HCT116 (cell line): ENCODE measurements around the gene TRIOBP. TPM values are rescaled to one million over a fixed set of nuclear protein-coding genes. Genes with fewer than 3 reads are reported as not detected.

Experiments used
- ATAC-seq: fragments of 200-7000 bp; cut with Tn5 transposase; 2 replicates; pipeline ENCODE4 v1.9.1; 2020; ENCODE audit warnings: mild to moderate bottlenecking, moderate library complexity
- BruUV-seq: library from RNA; stranded (reverse); fragments of 400-500 nt; replicated peaks from 2 replicates; lab custom pipeline; 2021; lab: Mats Ljungman, UMichigan
- CTCF ChIA-PET: fragments of 300-600 bp; sonication (Branson Sonifier 250); formaldehyde crosslinking; loops from one replicate; lab custom pipeline; 2021; ENCODE audit warnings: antibody characterized with exemption; lab: Charles Lee
- POLR2A ChIA-PET: fragments of 300-600, 350-600 bp; sonication (Branson Sonifier 250); formaldehyde crosslinking; loops from one replicate; lab custom pipeline; 2021; ENCODE audit warnings: antibody characterized with exemption; lab: Charles Lee
- RAD21 ChIA-PET, 2 experiments: fragments of 300-600 bp; sonication (Branson Sonifier 250); formaldehyde crosslinking; loops; one replicate each; lab custom pipeline; 2023; ENCODE audit warnings: low total read pairs in 2 of 2; ENCODE audit not compliant: uncharacterized antibody in 2 of 2, unreplicated experiment in 2 of 2, low non-redundant PET in 1 of 2; lab: Charles Lee
- DNase-seq: peaks from one replicate; pipeline ENCODE4 v3.0.0-alpha.2; 2010; ENCODE audit warnings: low read depth, low spot score
- H2AFZ ChIP-seq: fragments of 200-600 bp; shearing (Covaris generic), sonication (generic); 2 replicates; pipeline ENCODE4 v1.6.1; 2017; ENCODE audit warnings: low read depth, mixed run types, mixed read lengths, antibody characterized with exemption, low read length; ENCODE audit not compliant: poor library complexity, severe bottlenecking
- H3K27ac ChIP-seq: 2 replicates; pipeline ENCODE4 v1.5.1; 2012; ENCODE audit warnings: low read depth, low read length
- H3K27me3 ChIP-seq: fragments of 200-600 bp; sonication (generic); 2 replicates; pipeline ENCODE4 v1.6.1; 2016; ENCODE audit warnings: mixed run types, low read length, mixed read lengths; ENCODE audit not compliant: insufficient read depth
- H3K36me3 ChIP-seq, 2 experiments: fragments of 200-500 bp in 1 of 2; fragments of 200-600 bp in 1 of 2; sonication (Bioruptor generic) in 1 of 2; sonication (generic) in 1 of 2; 2 replicates each; pipeline versions ENCODE4 v1.5.1 to v1.6.1; 2014 to 2016; ENCODE audit warnings: low read length in 2 of 2, inconsistent platforms in 1 of 2, mixed read lengths in 1 of 2, mixed run types in 1 of 2; ENCODE audit not compliant: insufficient read depth in 2 of 2, control insufficient read depth in 1 of 2
- H3K4me1 ChIP-seq, 2 experiments: fragments of 200-600 bp in 1 of 2; sonication (generic) in 1 of 2; 2 replicates each; pipeline versions ENCODE4 v1.5.1 to v1.6.1; 2012 to 2017; ENCODE audit warnings: low read length in 2 of 2, inconsistent platforms in 1 of 2, mild to moderate bottlenecking in 1 of 2, mixed read lengths in 1 of 2, mixed run types in 1 of 2, moderate library complexity in 1 of 2; ENCODE audit not compliant: insufficient read depth in 2 of 2, control insufficient read depth in 1 of 2
- H3K4me2 ChIP-seq: fragments of 200-600 bp; sonication (generic); 2 replicates; pipeline ENCODE4 v1.6.1; 2017; ENCODE audit warnings: mixed run types, low read length, mixed read lengths
- H3K4me3 ChIP-seq, 2 experiments: fragments of 200-600 bp in 1 of 2; sonication (generic) in 1 of 2; replicated peaks in 1 of 2; 2 replicates each; pipeline ENCODE4 v1.5.1; 2011 to 2016; ENCODE audit warnings: low read length in 2 of 2, control low read depth in 1 of 2, low read depth in 1 of 2, mild to moderate bottlenecking in 1 of 2, mixed read lengths in 1 of 2, mixed run types in 1 of 2
- H3K79me2 ChIP-seq: fragments of 200-600 bp; sonication (generic); 2 replicates; pipeline ENCODE4 v1.6.1; 2017; ENCODE audit warnings: mild to moderate bottlenecking, mixed run types, low read length, moderate library complexity, mixed read lengths; ENCODE audit not compliant: insufficient read depth
- H3K9ac ChIP-seq: fragments of 200-600 bp; sonication (generic); 2 replicates; pipeline ENCODE4 v1.6.1; 2016; ENCODE audit warnings: low read length, mixed read lengths
- H3K9me2 ChIP-seq: fragments of 200-600 bp; sonication (generic), shearing (Covaris generic); 2 replicates; pipeline ENCODE4 v1.6.1; 2017; ENCODE audit warnings: mixed run types, mild to moderate bottlenecking, moderate library complexity; ENCODE audit not compliant: insufficient read depth
- H3K9me3 ChIP-seq, 2 experiments: fragments of 200-500 bp in 1 of 2; fragments of 200-600 bp in 1 of 2; sonication (Bioruptor generic) in 1 of 2; sonication (generic) in 1 of 2; 2 replicates each; pipeline ENCODE4 v1.6.1; 2014 to 2017; ENCODE audit warnings: low read length in 2 of 2, mixed read lengths in 2 of 2, inconsistent platforms in 1 of 2, low read depth in 1 of 2, mild to moderate bottlenecking in 1 of 2, mixed run types in 1 of 2, moderate library complexity in 1 of 2; ENCODE audit not compliant: control insufficient read depth in 1 of 2, insufficient read depth in 1 of 2
- H4K20me1 ChIP-seq: fragments of 200-600 bp; sonication (generic), shearing (Covaris generic); 2 replicates; pipeline ENCODE4 v1.6.1; 2017; ENCODE audit warnings: mixed run types, mild to moderate bottlenecking, moderate library complexity; ENCODE audit not compliant: insufficient read depth
- CEBPB ChIP-seq: IDR thresholded peaks from 2 replicates; pipeline ENCODE4 v1.6.1; 2012; ENCODE audit warnings: low read depth
- EGR1 ChIP-seq: IDR thresholded peaks from 2 replicates; pipeline ENCODE4 v1.6.1; 2012; ENCODE audit warnings: low read depth
- ELF1 ChIP-seq: IDR thresholded peaks from 2 replicates; pipeline ENCODE4 v1.6.1; 2012; ENCODE audit warnings: low read depth, borderline replicate concordance
- JUND ChIP-seq: IDR thresholded peaks from 2 replicates; pipeline ENCODE4 v1.6.1; 2012
- MAX ChIP-seq: IDR thresholded peaks from 2 replicates; pipeline ENCODE4 v1.6.1; 2012
- POLR2A ChIP-seq: IDR thresholded peaks from 2 replicates; pipeline ENCODE4 v1.7.0; 2011; ENCODE audit warnings: borderline replicate concordance; ENCODE audit not compliant: insufficient read depth, insufficient read length; ENCODE audit errors: extremely low read depth
- POLR2AphosphoS5 ChIP-seq: IDR thresholded peaks from 2 replicates; pipeline ENCODE4 v1.6.1; 2011; ENCODE audit warnings: mild to moderate bottlenecking, low read depth, low read length, moderate library complexity
- REST ChIP-seq: IDR thresholded peaks from 2 replicates; pipeline ENCODE4 v1.6.1; 2012; ENCODE audit warnings: low read depth
- SIN3A ChIP-seq: IDR thresholded peaks from 2 replicates; pipeline ENCODE4 v1.6.1; 2012; ENCODE audit warnings: low read depth
- SP1 ChIP-seq: IDR thresholded peaks from 2 replicates; pipeline ENCODE4 v1.6.1; 2012; ENCODE audit warnings: low read depth
- SRF ChIP-seq: IDR thresholded peaks from 2 replicates; pipeline ENCODE4 v1.6.1; 2012; ENCODE audit warnings: low read depth
- YY1 ChIP-seq: IDR thresholded peaks from 2 replicates; pipeline ENCODE4 v1.6.1; 2011; ENCODE audit warnings: low read length, low read depth, moderate library complexity, mild to moderate bottlenecking; ENCODE audit not compliant: insufficient replicate concordance; ENCODE audit errors: extremely low read depth
- ZBTB33 ChIP-seq: IDR thresholded peaks from 2 replicates; pipeline ENCODE4 v1.6.1; 2011; ENCODE audit warnings: mild to moderate bottlenecking, low read length, moderate library complexity; ENCODE audit not compliant: insufficient replicate concordance; ENCODE audit errors: extremely low read depth
- ZNF274 ChIP-seq: fragments of 200-500 bp; sonication (Bioruptor generic); IDR thresholded peaks from 2 replicates; pipeline ENCODE4 v1.6.1; 2014; ENCODE audit warnings: mild to moderate bottlenecking, low read depth, low read length, inconsistent platforms
- intact Hi-C: fragments of 100-400 bp; cut with micrococcal nuclease; formaldehyde crosslinking; loops from 2 replicates; pipeline ENCODE4 v1.10.0; 2022
- total RNA-seq: library from RNA; stranded (reverse); gene quantifications from one replicate; pipeline ENCODE4 v1.2.1, GENCODE V29; 2021; ENCODE audit not compliant: unreplicated experiment

The TRIOBP gene
- total RNA-seq, 1 experiment from 2014 or later: 244 TPM

- Histone ChIP-seq H3K79me2 (no peaks in the 10 kb centered on the region), H3K27ac (peak overlapping the region; percentile 30), H3K27me3 (no peaks in the 10 kb centered on the region), H3K9me2 (no peaks in the 10 kb centered on the region), H3K4me1 (peaks cover 42 to 84% of the 10 kb centered on the region in 2 experiments), H2AFZ (no peak overlapping the region), H3K36me3 (peaks cover 6 to 19% of the 10 kb centered on the region in 2 experiments; a peak in 3 of 4 replicates), H3K4me2 (peak overlapping the region; percentile 49), H3K9ac (peak overlapping the region; percentile 53), H3K9me3 (no peaks in the 10 kb centered on the region), H4K20me1 (no peaks in the 10 kb centered on the region), H3K4me3 (no peak overlapping the region)
- RAD21 ChIA-PET: no interaction called here
- ATAC-seq (peak; percentile 56), DNase-seq (peak; percentile 84)
- intact Hi-C loops: loop anchor here (2.0 kb wide), 1 partner anchor 24 kb away; no protein-coding TSS in a partner anchor
- POLR2A ChIA-PET: interaction anchor here (0.9 to 1.8 kb wide), 4 partner anchors 9 to 168 kb away, joined by 3 to 6 read pairs (median 4); partner anchors contain the start of gene GGA1
- TSS peak; percentile 3 for BruUV-seq
- peak; percentile 88 for TF ChIP-seq POLR2AphosphoS5
- no peak for TF ChIP-seq SIN3A
- peak; percentile 39 for TF ChIP-seq POLR2A
- CTCF ChIA-PET: no interaction called here
Measured at GRCh38 chr22:37777122-37777687, 80.4 kb downstream of the TRIOBP start.

GRCh38 chr22:37778370-37779009, 81.6 kb downstream of the TRIOBP start:
- peaks cover 54 to 94% of the 10 kb centered on the region in 2 experiments for H3K4me1 ChIP-seq
- H3K79me2 ChIP-seq: no peaks in the 10 kb centered on the region
- no peaks in the 10 kb centered on the region for H3K27me3 ChIP-seq
- POLR2A ChIA-PET: interaction anchor here (0.9 to 1.8 kb wide), 3 partner anchors 10 to 29 kb away, joined by 3 to 6 read pairs (median 5); a partner anchor contains a TSS
- no peak overlapping the region for H3K4me3 ChIP-seq
- no TSS peak for BruUV-seq
- H3K9ac ChIP-seq: no peak overlapping the region
- no peak overlapping the region for H3K4me2 ChIP-seq
- ATAC-seq (no peak), DNase-seq (no peak)
- intact Hi-C loops: no loop called here
- CTCF ChIA-PET: interaction anchor here (1.4 kb wide), 1 partner anchor 17 kb away, joined by 3 read pairs; no protein-coding TSS in a partner anchor
- no peaks in the 10 kb centered on the region for H3K9me2 ChIP-seq
- RAD21 ChIA-PET: no interaction called here
- H3K9me3 ChIP-seq: no peaks in the 10 kb centered on the region
- no peak overlapping the region for H3K27ac ChIP-seq
- H2AFZ ChIP-seq: no peak overlapping the region
- H4K20me1 ChIP-seq: no peaks in the 10 kb centered on the region
- peaks cover 2 to 11% of the 10 kb centered on the region in 2 experiments; a peak in 3 of 4 replicates for H3K36me3 ChIP-seq
- TF ChIP-seq MAX (no peak), SP1 (no peak), ELF1 (no peak), EGR1 (no peak), SRF (no peak), YY1 (no peak), JUND (no peak), REST (no peak), CEBPB (no peak), ZNF274 (no peak), ZBTB33 (no peak)
